Natural killer cell treated with Interleukin-12 subunit alpha and Interleukin-12 subunit beta and Interleukin-15 and Interleukin-18, amount 100 ng/mL, for 72 hours (primary cell): ENCODE data around the gene COX17. TPM values are rescaled to one million over a fixed set of nuclear protein-coding genes. Genes with fewer than 3 reads are reported as not detected.

Experiments
- ATAC-seq, 2 donors: fragments of 150-1000 bp; cut with Tn5 transposase in 1 of 2; sonication (Bioruptor Pico), chemical (Tn5 transposase) in 1 of 2; 2 replicates each; pipeline ENCODE4 v1.10.0; 2021
- DNase-seq: peaks from one replicate; pipeline ENCODE4 v3.0.0; 2022; ENCODE audit warnings: low spot score
- H3K27ac Mint-ChIP-seq, 2 donors: 1 replicate in 1 of 2; 2 replicates in 1 of 2; pipeline ENCODE4 v1.8.0; 2022; ENCODE audit warnings: mixed read lengths in 2 of 2, mild to moderate bottlenecking in 1 of 2, moderate library complexity in 1 of 2
- H3K27me3 Mint-ChIP-seq, 2 donors: 1 replicate in 1 of 2; 2 replicates in 1 of 2; pipeline ENCODE4 v1.8.0; 2022; ENCODE audit warnings: mixed read lengths in 2 of 2
- H3K36me3 Mint-ChIP-seq: one replicate; pipeline ENCODE4 v1.8.0; 2022; ENCODE audit warnings: mixed read lengths
- H3K4me1 Mint-ChIP-seq, 2 donors: 1 replicate in 1 of 2; 2 replicates in 1 of 2; pipeline ENCODE4 v1.8.0; 2022; ENCODE audit warnings: low read depth in 2 of 2, mixed read lengths in 2 of 2, mild to moderate bottlenecking in 1 of 2
- H3K4me3 Mint-ChIP-seq: one replicate; pipeline ENCODE4 v1.8.0; 2022; ENCODE audit warnings: mixed read lengths
- H3K9me3 Mint-ChIP-seq: 2 replicates; pipeline ENCODE4 v1.8.0; 2022; ENCODE audit warnings: mixed read lengths
- total RNA-seq, 2 donors: library from RNA; stranded (reverse); gene quantifications; one replicate each; pipeline ENCODE4 v1.2.3, GENCODE V29; 2022

COX17 gene
- total RNA-seq, 2 donors from 2014 or later = 98.7 to 99.9 TPM

- Mint-ChIP-seq H3K9me3 (no peaks in the 10 kb centered on the region), H3K36me3 (no peaks in the 10 kb centered on the region), H3K27ac (no peak overlapping the region), H3K27me3 (peaks cover 0 to 12% of the 10 kb centered on the region in 2 donors), H3K4me3 (no peak overlapping the region), H3K4me1 (peaks cover 14 to 21% of the 10 kb centered on the region in 2 donors)
- ATAC-seq (no peak), DNase-seq (no peak)
These were observed 46.3 kb downstream of the COX17 start for GRCh38 chr3:119630880-119631329.

- no peaks in the 10 kb centered on the region for H3K9me3 Mint-ChIP-seq
- H3K27ac Mint-ChIP-seq = no peak overlapping the region
- H3K36me3 Mint-ChIP-seq = no peaks in the 10 kb centered on the region
- no peak overlapping the region for H3K4me3 Mint-ChIP-seq
- peaks cover 0 to 14% of the 10 kb centered on the region in 2 donors for H3K27me3 Mint-ChIP-seq
- DNase-seq (no peak), ATAC-seq (no peak)
- peaks cover 14 to 21% of the 10 kb centered on the region in 2 donors for H3K4me1 Mint-ChIP-seq
These were observed 46.9 kb downstream of the COX17 start for GRCh38 chr3:119630128-119630879.

DNA sequence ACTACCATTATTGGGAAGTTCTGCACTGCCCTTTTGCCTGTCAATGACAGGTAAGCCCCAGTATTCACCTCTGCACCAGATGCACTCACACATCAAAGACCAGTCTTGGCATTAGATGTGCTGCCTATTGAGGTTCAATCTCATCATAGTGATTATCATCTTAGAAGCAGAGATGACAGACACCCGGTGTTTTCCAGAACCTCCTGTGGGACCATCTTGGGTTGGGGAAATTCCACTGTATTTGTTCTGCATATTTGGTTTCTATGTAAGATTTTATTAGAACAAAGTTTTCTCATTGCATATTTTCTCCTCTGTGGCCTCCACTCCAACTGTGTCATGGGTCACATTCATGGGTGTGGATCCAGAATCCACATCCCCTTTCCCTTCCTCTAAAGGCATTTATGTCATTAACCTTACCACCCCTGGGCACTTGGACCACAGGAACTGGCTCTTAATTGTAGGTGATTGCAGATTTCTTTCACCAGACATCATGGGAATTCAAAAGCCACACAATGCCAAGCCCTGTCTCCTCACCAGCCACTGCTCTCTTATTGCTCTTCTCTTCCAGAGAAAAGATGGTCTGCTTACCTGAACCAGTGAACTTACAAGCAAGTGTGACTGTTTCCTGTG, 48.3 kb downstream of the COX17 start:
- H3K27me3 Mint-ChIP-seq = peaks cover 0 to 17% of the 10 kb centered on the region in 2 donors
- H3K4me3 Mint-ChIP-seq = no peak overlapping the region
- DNase-seq (no peak), ATAC-seq (no peak)
- no peaks in the 10 kb centered on the region for H3K36me3 Mint-ChIP-seq
- no peaks in the 10 kb centered on the region for H3K9me3 Mint-ChIP-seq
- H3K4me1 Mint-ChIP-seq = peaks cover 17 to 21% of the 10 kb centered on the region in 2 donors
- no peak overlapping the region for H3K27ac Mint-ChIP-seq

DNA sequence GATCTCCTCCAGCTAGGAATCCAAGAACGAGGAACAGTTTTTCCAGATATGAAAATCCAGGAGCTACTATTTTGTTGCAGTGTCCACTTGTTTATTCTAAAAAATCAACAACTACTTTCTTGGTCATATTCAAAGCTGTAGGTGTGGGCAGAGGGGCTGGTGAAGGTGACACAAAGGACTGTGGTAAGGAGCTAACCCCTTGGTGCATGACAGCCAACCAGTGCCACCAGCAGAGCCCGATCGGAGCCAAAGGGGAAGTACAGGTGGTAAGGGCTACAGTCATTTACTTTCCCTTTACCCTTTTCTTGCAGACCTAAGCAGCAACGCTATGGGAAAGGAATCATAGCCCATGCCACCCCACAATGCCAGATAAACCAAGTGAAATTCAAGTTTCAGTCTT, 48.8 kb downstream of the COX17 start:
- Mint-ChIP-seq H3K4me1 (peaks cover 17 to 21% of the 10 kb centered on the region in 2 donors), H3K27ac (peak overlapping the region in 1 of 2 donors; percentile 27), H3K4me3 (no peak overlapping the region), H3K27me3 (peaks cover 0 to 17% of the 10 kb centered on the region in 2 donors), H3K9me3 (no peaks in the 10 kb centered on the region), H3K36me3 (no peaks in the 10 kb centered on the region)
- ATAC-seq (peak in 1 of 2 donors; percentile 52), DNase-seq (no peak)

GRCh38 chr3:119627461-119627860, 49.7 kb downstream of the COX17 start:
- Mint-ChIP-seq H3K4me1 (peaks cover 17 to 21% of the 10 kb centered on the region in 2 donors), H3K9me3 (no peaks in the 10 kb centered on the region), H3K4me3 (no peak overlapping the region), H3K27me3 (peaks cover 0 to 15% of the 10 kb centered on the region in 2 donors), H3K27ac (peak overlapping the region; percentile 27 to 37), H3K36me3 (no peaks in the 10 kb centered on the region)
- no peak for DNase-seq
- ATAC-seq = peak; percentile 44 to 63

DNA sequence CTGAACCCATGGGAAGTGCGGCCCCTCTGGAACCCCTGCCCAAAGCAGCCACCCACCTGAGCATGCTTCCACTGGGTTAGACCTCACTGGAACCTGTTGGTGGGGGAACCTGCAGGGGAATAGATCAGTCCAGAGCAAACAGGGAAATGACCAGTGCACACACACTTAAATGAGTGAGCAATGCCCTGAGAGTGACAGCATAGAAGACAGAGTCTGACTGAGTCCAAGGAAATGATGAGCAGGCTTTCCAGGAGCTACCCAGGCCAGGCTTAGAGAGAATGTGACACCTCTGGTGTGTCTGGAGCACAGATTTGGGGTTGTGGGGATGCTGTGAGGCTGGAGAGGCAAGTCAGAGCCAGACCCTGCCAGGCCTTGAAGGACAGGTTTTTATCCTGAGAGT, 51.0 kb downstream of the COX17 start:
- ATAC-seq (no peak), DNase-seq (no peak)
- no peaks in the 10 kb centered on the region for H3K36me3 Mint-ChIP-seq
- H3K27me3 Mint-ChIP-seq = peaks cover 0 to 15% of the 10 kb centered on the region in 2 donors
- H3K9me3 Mint-ChIP-seq = no peaks in the 10 kb centered on the region
- H3K4me3 Mint-ChIP-seq = no peak overlapping the region
- H3K27ac Mint-ChIP-seq = no peak overlapping the region
- H3K4me1 Mint-ChIP-seq = peaks cover 17 to 21% of the 10 kb centered on the region in 2 donors

GRCh38 chr3:119625451-119626153, 51.6 kb downstream of the COX17 start:
- peaks cover 17 to 21% of the 10 kb centered on the region in 2 donors for H3K4me1 Mint-ChIP-seq
- no peaks in the 10 kb centered on the region for H3K9me3 Mint-ChIP-seq
- no peak overlapping the region for H3K27ac Mint-ChIP-seq
- DNase-seq (no peak), ATAC-seq (peak in 1 of 2 donors; percentile 8)
- H3K4me3 Mint-ChIP-seq = no peak overlapping the region
- H3K27me3 Mint-ChIP-seq = peaks cover 0 to 12% of the 10 kb centered on the region in 2 donors
- H3K36me3 Mint-ChIP-seq = no peaks in the 10 kb centered on the region

- H3K27me3 Mint-ChIP-seq = peaks cover 2 to 16% of the 10 kb centered on the region in 2 donors
- no peak overlapping the region for H3K4me3 Mint-ChIP-seq
- no peak for ATAC-seq
- H3K9me3 Mint-ChIP-seq = no peaks in the 10 kb centered on the region
- no peak overlapping the region for H3K27ac Mint-ChIP-seq
- H3K4me1 Mint-ChIP-seq = peaks cover 17 to 21% of the 10 kb centered on the region in 2 donors
- DNase-seq = no peak
- no peaks in the 10 kb centered on the region for H3K36me3 Mint-ChIP-seq
These were observed 53.0 kb downstream of the COX17 start for GRCh38 chr3:119624002-119624720.

DNA sequence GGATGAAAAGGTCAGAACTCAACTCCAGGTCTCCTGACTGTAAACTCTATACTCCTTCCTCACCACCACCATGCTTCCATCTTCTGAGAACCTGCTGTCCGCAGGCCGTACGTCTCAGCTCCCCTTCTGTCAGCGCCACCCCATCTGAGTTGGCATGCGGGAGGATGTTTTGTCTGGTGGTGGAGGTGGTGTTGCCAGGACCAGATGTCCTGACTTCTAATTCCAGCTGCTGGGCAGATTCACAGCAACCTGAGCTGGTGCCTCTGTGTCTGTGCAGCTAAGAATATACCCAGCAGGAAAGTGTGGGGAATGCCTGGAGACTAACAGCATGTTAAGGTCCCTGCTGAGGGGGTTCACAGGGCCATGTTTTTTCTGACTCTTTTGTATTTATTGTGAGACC, 56.3 kb downstream of the COX17 start:
- Mint-ChIP-seq H3K27me3 (peaks cover 7 to 13% of the 10 kb centered on the region in 2 donors), H3K9me3 (no peaks in the 10 kb centered on the region), H3K27ac (no peak overlapping the region), H3K4me3 (no peak overlapping the region), H3K4me1 (peaks cover 0 to 3% of the 10 kb centered on the region in 2 donors), H3K36me3 (no peaks in the 10 kb centered on the region)
- DNase-seq (no peak), ATAC-seq (no peak)

Other genes with a start within 250 kb of the COX17 start
- gene TMEM39A, start 213.8 kb downstream of the COX17 start, total RNA-seq = 10 to 100 TPM; 66.6 to 71.5 TPM
- 10 to 100 TPM; 21.4 to 38.5 TPM for gene POGLUT1, start 208.4 kb downstream of the COX17 start, total RNA-seq
- gene TIMMDC1, start 178.9 kb downstream of the COX17 start, total RNA-seq = 10 to 100 TPM; 91.0 to 94.0 TPM
- gene CD80, start 117.8 kb downstream of the COX17 start, total RNA-seq = 1 to 10 TPM in 1 of 2 donors, under 1 TPM in 1; 0.62 to 1.7 TPM
- 10 to 100 TPM in 1 of 2 donors, 1 to 10 TPM in 1; 9.2 to 10.7 TPM for gene ADPRH, start 97.9 kb downstream of the COX17 start, total RNA-seq
- under 1 TPM in 1 of 2 donors, not detected in 1; 0.19 TPM for gene PLA1A, start 79.5 kb downstream of the COX17 start, total RNA-seq
- 1 to 10 TPM; 3.6 to 4.1 TPM for gene POPDC2, start 16.8 kb downstream of the COX17 start, total RNA-seq
- not detected for gene CFAP91, start 25.6 kb upstream of the COX17 start, total RNA-seq
- not detected for gene NR1I2, start 104.7 kb upstream of the COX17 start, total RNA-seq